GM23248 (cell line): ENCODE data around the gene LRFN2.

Experiments
- EZH2 ChIP-seq: fragments of 200-600 bp; sonication (generic); IDR thresholded peaks from 2 replicates; pipeline ENCODE4 v1.6.1; 2018; ENCODE audit warnings: antibody characterized with exemption, mild to moderate bottlenecking; ENCODE audit not compliant: insufficient read depth, poor library complexity, severe bottlenecking
- EZH2phosphoT487 ChIP-seq: fragments of 200-600 bp; sonication (generic); IDR thresholded peaks from 2 replicates; pipeline ENCODE4 v1.6.1; 2018; ENCODE audit warnings: antibody characterized with exemption, moderate library complexity, mild to moderate bottlenecking, low read depth; ENCODE audit not compliant: insufficient read depth

DNA sequence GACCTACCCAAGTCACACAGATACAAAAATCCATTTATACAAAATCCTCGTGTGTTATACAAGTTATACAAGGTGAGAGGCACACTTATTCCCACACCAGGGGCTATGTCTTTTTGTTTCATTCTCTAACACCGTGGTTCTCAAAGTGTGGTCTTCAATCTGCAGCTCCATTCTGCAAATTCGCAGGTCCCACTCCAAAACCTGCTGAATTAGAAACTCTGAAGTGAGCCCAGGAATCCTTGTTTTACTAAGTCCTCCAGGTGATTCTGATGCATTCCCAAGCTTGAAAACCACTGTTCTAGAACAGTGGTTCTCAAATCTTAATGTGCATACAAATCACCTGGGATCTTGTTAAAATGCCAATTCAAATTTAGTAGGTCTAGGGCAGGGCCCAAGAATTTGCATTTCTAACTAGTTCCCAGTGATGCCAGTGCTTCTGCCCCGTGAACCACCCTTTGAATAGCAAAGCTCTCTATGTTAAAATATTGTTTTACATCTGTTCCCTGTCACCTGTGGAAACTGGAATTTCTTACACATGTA is 35.1 kb downstream of the LRFN2 start:
- no peak for TF ChIP-seq EZH2phosphoT487
- TF ChIP-seq EZH2: no peak
